ENCODE measurements around the gene PTPRG.

PTPRG gene

GRCh38 chr3:62094461-62094860 is 533.1 kb downstream of the PTPRG start:
- in situ Hi-C loops (cut with MboI; ENCODE audit: low sequenced_read_pairs): no loop called here

GRCh38 chr3:62095080-62095479 is 533.7 kb downstream of the PTPRG start:
- in situ Hi-C loops (cut with MboI; ENCODE audit: low sequenced_read_pairs): no loop called here

DNA sequence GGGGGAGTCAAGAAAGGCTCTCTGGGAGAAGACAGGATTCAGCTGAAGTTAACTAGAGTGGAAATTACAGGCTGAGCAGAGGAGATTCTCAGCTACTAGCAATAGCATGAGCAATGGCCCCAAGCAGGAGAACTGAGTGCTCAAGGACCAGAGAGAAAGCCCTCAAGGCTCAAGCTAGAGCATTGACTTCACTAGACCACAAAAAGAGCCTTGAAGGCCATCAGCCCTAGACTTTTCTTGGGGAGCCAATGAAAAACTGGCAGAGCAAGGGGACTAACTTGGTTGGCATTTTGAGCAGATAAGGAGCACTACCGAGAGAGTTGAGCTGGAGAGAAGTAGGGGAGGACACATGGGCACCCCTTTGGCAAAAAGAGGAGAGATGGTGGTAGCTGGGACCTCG is 534.4 kb downstream of the PTPRG start:
- in situ Hi-C loops (cut with MboI; ENCODE audit: low sequenced_read_pairs): no loop called here

DNA sequence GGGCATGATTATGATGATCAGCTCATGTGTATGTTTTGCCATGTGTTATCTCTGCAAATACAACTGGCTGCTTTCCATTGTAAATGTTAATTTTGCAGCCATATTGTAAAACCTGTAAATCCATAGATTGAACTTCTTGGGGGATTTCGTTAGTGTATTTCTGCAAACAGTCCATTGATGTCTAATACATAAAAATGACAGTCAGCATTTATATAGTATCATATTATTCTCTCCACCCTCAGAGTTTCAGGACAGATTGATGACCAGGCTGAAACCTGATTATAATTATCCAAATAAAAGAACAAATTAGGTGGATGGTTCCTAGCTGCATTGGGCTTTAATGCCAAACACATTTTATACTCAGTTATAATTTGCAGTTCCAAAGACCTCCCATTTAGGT is 535.1 kb downstream of the PTPRG start:
- in situ Hi-C loops (cut with MboI; ENCODE audit: low sequenced_read_pairs): no loop called here

DNA sequence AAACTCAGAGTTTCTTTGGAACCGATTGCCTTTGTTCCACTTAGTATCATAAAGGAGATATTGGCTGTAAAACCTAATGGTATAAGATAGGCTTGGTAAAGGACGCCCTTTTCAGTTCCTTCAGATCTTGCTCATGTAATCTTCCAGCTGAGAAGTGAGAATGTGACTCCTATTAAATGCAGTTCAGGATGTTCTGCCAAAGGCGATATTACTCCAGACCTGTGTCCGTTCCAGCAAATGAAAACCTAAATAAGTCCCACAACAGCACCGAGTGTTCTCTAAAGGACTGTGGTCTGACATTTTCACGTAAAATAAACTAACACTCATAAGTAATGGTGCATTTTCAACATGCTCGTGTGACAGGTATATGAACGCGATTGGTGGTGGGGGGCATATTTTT is 535.8 kb downstream of the PTPRG start:
- in situ Hi-C loops (cut with MboI; ENCODE audit: low sequenced_read_pairs): no loop called here

- in situ Hi-C loops (cut with MboI; ENCODE audit: low sequenced_read_pairs): no loop called here
Observed at GRCh38 chr3:62098646-62099365, 537.4 kb downstream of the PTPRG start.

GRCh38 chr3:62100282-62100989 is 539.1 kb downstream of the PTPRG start:
- in situ Hi-C loops (cut with MboI; ENCODE audit: low sequenced_read_pairs): no loop called here

- in situ Hi-C loops (cut with MboI; ENCODE audit: low sequenced_read_pairs): no loop called here
Observed at GRCh38 chr3:62101488-62101887, 540.1 kb downstream of the PTPRG start.

DNA sequence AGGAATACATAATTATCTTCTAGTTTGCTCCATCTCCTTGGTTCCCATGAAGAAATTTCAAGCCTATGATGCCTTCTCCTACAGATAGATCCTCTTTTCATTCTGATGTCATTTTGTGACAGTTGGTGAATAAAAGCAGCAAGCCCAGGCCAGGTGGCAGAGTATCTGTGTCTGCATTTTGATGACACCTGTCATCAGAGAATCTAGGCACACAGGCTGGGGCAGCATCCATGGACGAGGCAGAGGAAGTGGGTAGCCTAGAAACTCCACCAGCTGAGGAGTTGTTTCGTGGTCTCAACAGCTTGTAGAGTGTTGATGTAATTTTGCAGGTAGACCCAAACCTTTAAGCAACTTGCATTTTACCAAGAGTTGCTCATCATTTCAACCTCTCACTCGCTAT is 542.2 kb downstream of the PTPRG start:
- in situ Hi-C loops (cut with MboI; ENCODE audit: low sequenced_read_pairs): no loop called here

DNA sequence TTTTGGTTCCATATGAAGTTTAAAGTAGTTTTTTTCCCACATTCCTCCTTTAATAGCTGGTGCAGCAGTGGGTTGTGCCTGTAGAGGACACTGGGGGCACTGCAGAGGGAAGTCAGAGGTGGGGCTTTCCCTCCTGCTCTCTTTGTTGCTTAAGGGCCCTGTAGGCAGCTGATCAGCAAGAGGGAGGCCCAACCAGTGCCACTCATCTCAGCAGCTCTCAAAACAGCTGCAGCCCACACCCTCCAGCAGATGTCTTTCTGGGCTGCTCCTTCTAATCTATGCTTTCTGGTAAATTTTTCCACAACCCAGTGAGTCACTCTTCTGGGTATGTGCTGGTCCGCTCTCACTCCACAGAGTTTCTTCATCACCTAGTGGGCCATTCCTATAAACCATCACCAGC is 548.2 kb downstream of the PTPRG start:
- in situ Hi-C loops (cut with MboI; ENCODE audit: low sequenced_read_pairs): no loop called here

- in situ Hi-C loops (cut with MboI; ENCODE audit: low sequenced_read_pairs): no loop called here
Observed at GRCh38 chr3:62110443-62111225, 549.3 kb downstream of the PTPRG start.

DNA sequence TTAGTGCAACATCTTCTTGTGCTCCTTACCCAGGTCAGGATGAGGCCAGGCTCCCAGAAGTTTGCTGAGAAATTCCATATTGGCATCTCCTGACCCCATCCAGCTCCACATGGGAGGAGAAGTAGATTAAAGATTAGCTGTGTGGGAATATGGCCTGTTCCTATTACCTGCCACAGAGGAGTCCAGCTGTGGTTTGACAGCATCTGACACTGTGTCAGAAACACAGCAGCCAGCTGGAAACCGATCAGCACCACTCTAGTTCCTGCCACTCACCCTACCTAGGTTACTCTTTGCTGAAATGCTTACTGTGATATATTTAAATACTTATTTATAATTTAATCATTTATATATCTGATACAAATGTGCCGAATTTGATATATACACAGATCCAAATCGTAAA is 551.7 kb downstream of the PTPRG start:
- in situ Hi-C loops (cut with MboI; ENCODE audit: low sequenced_read_pairs): no loop called here

DNA sequence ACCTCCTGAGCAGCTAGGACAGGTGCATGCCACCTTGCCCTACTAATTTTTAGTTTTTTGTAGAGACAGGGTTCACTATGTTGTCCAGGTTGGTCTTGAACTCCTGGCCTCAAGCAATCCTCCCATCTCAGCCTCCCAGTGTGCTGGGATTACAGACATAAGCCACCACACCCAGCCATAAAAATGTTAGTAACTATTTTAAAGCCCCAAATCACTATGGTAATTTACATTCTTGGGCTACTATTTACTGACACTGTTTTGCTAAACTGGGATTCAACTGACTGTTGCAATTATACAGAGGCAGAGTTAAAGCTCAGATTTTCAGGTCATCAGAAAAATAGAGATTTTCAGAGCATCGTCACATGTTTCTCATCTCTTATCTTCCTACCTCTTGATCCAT is 553.4 kb downstream of the PTPRG start:
- in situ Hi-C loops (cut with MboI; ENCODE audit: low sequenced_read_pairs): no loop called here

GRCh38 chr3:62117903-62118548 is 556.7 kb downstream of the PTPRG start:
- in situ Hi-C loops (cut with MboI; ENCODE audit: low sequenced_read_pairs): no loop called here

- in situ Hi-C loops (cut with MboI; ENCODE audit: low sequenced_read_pairs): no loop called here
Observed at GRCh38 chr3:62119139-62119538, 557.8 kb downstream of the PTPRG start.

DNA sequence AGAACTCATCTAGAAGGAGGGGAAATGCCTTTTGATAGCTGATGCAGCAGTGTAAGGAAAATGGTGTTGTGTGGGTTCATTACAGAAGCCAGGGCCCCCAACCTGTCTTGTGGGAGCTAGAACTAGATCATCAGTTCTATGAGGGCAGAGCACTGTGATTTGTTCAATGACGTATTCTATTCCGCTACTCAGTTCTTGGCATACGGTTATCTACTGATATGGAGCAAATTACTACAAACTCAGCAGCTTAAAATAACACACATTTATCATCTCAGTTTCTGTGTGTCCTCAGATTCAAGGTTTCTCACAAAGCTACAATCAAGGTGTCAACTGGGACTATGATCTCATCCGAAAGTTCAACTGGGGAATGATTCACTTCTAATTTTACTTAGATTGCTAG is 561.4 kb downstream of the PTPRG start:
- in situ Hi-C loops (cut with MboI; ENCODE audit: low sequenced_read_pairs): no loop called here

DNA sequence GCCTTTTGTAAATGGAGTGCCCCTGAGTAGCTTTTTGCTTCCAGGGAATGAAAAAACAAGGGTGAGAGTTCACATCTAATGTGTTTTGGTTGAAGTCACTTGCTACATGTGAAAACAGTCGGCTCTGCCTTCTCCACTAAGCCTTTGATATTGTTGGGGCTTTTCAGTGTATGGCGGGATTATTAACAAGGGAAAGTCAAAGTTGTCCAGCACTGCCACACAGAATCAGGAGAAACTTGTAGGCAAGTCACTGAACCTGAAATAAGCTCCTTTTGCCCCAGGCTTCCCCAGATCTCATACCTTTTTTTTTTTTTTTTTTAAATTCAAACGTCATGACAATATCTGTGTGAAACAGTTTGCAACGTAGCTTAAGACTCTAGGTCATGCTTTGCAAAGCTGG is 564.0 kb downstream of the PTPRG start:
- in situ Hi-C loops (cut with MboI; ENCODE audit: low sequenced_read_pairs): no loop called here

DNA sequence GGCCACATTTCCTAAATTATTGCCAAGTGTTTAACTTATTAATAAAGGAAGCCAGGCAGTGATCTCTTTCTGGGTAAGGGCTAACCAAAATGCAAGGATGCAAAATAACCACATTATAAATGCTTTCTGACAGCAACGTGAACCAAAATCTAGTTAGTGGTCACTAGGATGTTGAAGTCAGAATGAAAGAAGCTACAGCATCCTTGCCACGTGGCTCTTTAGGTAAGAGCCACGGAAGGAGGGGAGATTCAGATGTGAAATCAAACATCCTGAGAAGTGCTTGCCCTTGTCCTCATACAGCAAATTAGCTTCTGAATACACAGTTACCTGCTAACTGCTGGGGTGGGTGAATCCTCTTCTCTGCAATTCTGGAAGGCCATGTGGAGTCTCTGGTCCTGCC is 565.7 kb downstream of the PTPRG start:
- in situ Hi-C loops (cut with MboI; ENCODE audit: low sequenced_read_pairs): no loop called here

DNA sequence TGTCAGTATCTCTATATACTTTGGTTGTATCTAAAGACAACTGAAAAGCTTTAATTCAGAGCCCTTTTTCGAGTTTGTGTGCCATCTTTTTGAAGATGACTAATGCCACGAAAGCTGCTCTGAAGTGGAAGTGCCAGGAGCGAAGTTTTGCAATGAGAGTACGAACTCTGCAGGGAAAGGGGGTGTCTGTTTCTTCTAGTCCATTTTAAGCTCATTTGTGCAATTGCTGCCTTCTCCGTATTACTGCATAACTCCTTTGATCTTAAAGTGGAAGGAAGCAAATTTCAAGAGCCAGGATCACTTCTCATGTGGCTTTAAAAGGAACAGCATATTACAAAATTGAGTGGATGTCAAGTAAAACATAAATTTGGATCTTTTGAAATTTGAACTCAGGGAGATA is 566.7 kb downstream of the PTPRG start:
- in situ Hi-C loops (cut with MboI; ENCODE audit: low sequenced_read_pairs): no loop called here

GRCh38 chr3:62128681-62129080 is 567.3 kb downstream of the PTPRG start:
- in situ Hi-C loops (cut with MboI; ENCODE audit: low sequenced_read_pairs): no loop called here

GRCh38 chr3:62131050-62131449 is 569.7 kb downstream of the PTPRG start:
- in situ Hi-C loops (cut with MboI; ENCODE audit: low sequenced_read_pairs): no loop called here
